ENCODE measurements around the gene POLR1E.

GRCh38 chr9:37551468-37551867 lies 65.7 kb downstream of the POLR1E start:
- TF ChIP-seq CTCF (optimal IDR thresholded peaks at IDR 0.05 in 1 of 3, IDR thresholded peaks at IDR 0.05 in 1 of 3, conservative IDR thresholded peaks at IDR 0.05 in 1 of 3; ENCODE audit: extremely low read depth in 1 of 3, insufficient read depth in 2 of 3, low read length in 3 of 3) (no peak), EZH2 (IDR thresholded peaks at IDR 0.05; ENCODE audit: low read length) (no peak)

All from keratinocyte (primary cell).